Panc1 (cell line): ENCODE data around the gene CAV3. TPM values are rescaled to one million over a fixed set of nuclear protein-coding genes. Genes with fewer than 3 reads are reported as not detected.

Source experiments
- ATAC-seq: fragments of 200-7000 bp; cut with Tn5 transposase; 2 replicates; pipeline ENCODE4 v1.9.1; 2020; ENCODE audit warnings: mild to moderate bottlenecking, moderate library complexity
- BruUV-seq: library from RNA; stranded (reverse); fragments of 400-500 nt; replicated peaks from 2 replicates; lab custom pipeline; 2021; lab: Mats Ljungman, UMichigan
- CTCF ChIA-PET: fragments of 300-600 bp; sonication (Branson Sonifier 250); formaldehyde crosslinking; loops from one replicate; lab custom pipeline; 2022; ENCODE audit warnings: antibody characterized with exemption; lab: Charles Lee
- POLR2A ChIA-PET: fragments of 300-600 bp; sonication (Branson Sonifier 250); formaldehyde crosslinking; loops from one replicate; lab custom pipeline; 2022; ENCODE audit warnings: antibody characterized with exemption; lab: Charles Lee
- DNase-seq: peaks from one replicate; pipeline ENCODE4 v3.0.0-alpha.2; 2010; ENCODE audit warnings: low read depth, low spot score
- H3K27ac ChIP-seq: 2 replicates; pipeline ENCODE4 v1.5.1; 2011; ENCODE audit warnings: mild to moderate bottlenecking, low read length, inconsistent platforms
- H3K27me3 ChIP-seq: fragments of 200-500 bp; sonication (Bioruptor generic); 2 replicates; pipeline ENCODE4 v1.6.0; 2014; ENCODE audit warnings: low read length, inconsistent platforms; ENCODE audit not compliant: control insufficient read depth, insufficient read depth
- H3K36me3 ChIP-seq: fragments of 200-500 bp; sonication (Bioruptor generic); 2 replicates; pipeline ENCODE4 v1.5.1; 2014; ENCODE audit warnings: inconsistent platforms, mild to moderate bottlenecking, low read length, moderate library complexity; ENCODE audit not compliant: control insufficient read depth, insufficient read depth
- H3K4me1 ChIP-seq: 2 replicates; pipeline ENCODE4 v1.5.1; 2011; ENCODE audit warnings: inconsistent platforms, mild to moderate bottlenecking, low read length, moderate library complexity; ENCODE audit not compliant: control insufficient read depth, insufficient read depth
- H3K4me3 ChIP-seq, 2 experiments: 2 replicates each; pipeline ENCODE4 v1.5.1; 2011 to 2012; ENCODE audit warnings: low read depth in 2 of 2, low read length in 2 of 2, mild to moderate bottlenecking in 2 of 2, inconsistent platforms in 1 of 2, moderate library complexity in 1 of 2
- H3K9me3 ChIP-seq: fragments of 200-500 bp; sonication (Bioruptor generic); 2 replicates; pipeline ENCODE4 v1.5.1; 2014; ENCODE audit warnings: low read depth, mild to moderate bottlenecking, inconsistent platforms, low read length, moderate library complexity; ENCODE audit not compliant: control insufficient read depth, insufficient read depth
- CTCF ChIP-seq: fragments of 450-650 bp; IDR thresholded peaks from 2 replicates; pipeline ENCODE4 v1.5.1; 2017; ENCODE audit warnings: mild to moderate bottlenecking
- POLR2AphosphoS5 ChIP-seq: IDR thresholded peaks from 2 replicates; pipeline ENCODE4 v1.6.1; 2012; ENCODE audit warnings: mild to moderate bottlenecking, low read depth, low read length, moderate library complexity
- SIN3A ChIP-seq: IDR thresholded peaks from 2 replicates; pipeline ENCODE4 v1.6.1; 2012; ENCODE audit warnings: low read depth, mild to moderate bottlenecking, low read length, moderate library complexity, borderline replicate concordance; ENCODE audit not compliant: insufficient read depth
- TCF7L2 ChIP-seq: IDR thresholded peaks from 2 replicates; pipeline ENCODE4 v1.6.1; 2011; ENCODE audit warnings: mild to moderate bottlenecking, low read depth, low read length, inconsistent platforms
- in situ Hi-C: cut with HindIII; loops from 2 replicates; pipeline ENCODE4 v1.10.0; 2016; ENCODE audit warnings: low sequenced_read_pairs, low pct_unique_long_range_greater_than_20kb
- intact Hi-C: fragments of 100-400 bp; cut with micrococcal nuclease; formaldehyde crosslinking; loops from one replicate; pipeline ENCODE4 v1.10.0; 2022; ENCODE audit not compliant: unreplicated experiment
- total RNA-seq: library from RNA; stranded (reverse); gene quantifications from one replicate; pipeline ENCODE4 v1.2.1, GENCODE V29; 2021; ENCODE audit not compliant: unreplicated experiment
- TF ChIP-seq, protein P1 (sequence below), 2 experiments: IDR thresholded peaks; 2 replicates each; pipeline ENCODE4 v1.6.1; 2011 to 2012; ENCODE audit warnings: low read depth in 2 of 2, control low read depth in 1 of 2, low read length in 1 of 2, mild to moderate bottlenecking in 1 of 2, moderate library complexity in 1 of 2; ENCODE audit not compliant: insufficient read depth in 1 of 2

Gene CAV3
- total RNA-seq, 1 experiment from 2014 or later, result not detected

- ChIA-PET POLR2A (no interaction called here), CTCF (no interaction called here)
- DNase-seq (no peak), ATAC-seq (no peak)
- no peaks in the 10 kb centered on the region for H3K4me1 ChIP-seq
- BruUV-seq, result no TSS peak
- H3K9me3 ChIP-seq, result no peaks in the 10 kb centered on the region
- no peaks in the 10 kb centered on the region for H3K27me3 ChIP-seq
- in situ Hi-C loops (no loop called here), intact Hi-C loops (no loop called here)
- no peaks in the 10 kb centered on the region for H3K36me3 ChIP-seq
- TF ChIP-seq, protein P1, sequence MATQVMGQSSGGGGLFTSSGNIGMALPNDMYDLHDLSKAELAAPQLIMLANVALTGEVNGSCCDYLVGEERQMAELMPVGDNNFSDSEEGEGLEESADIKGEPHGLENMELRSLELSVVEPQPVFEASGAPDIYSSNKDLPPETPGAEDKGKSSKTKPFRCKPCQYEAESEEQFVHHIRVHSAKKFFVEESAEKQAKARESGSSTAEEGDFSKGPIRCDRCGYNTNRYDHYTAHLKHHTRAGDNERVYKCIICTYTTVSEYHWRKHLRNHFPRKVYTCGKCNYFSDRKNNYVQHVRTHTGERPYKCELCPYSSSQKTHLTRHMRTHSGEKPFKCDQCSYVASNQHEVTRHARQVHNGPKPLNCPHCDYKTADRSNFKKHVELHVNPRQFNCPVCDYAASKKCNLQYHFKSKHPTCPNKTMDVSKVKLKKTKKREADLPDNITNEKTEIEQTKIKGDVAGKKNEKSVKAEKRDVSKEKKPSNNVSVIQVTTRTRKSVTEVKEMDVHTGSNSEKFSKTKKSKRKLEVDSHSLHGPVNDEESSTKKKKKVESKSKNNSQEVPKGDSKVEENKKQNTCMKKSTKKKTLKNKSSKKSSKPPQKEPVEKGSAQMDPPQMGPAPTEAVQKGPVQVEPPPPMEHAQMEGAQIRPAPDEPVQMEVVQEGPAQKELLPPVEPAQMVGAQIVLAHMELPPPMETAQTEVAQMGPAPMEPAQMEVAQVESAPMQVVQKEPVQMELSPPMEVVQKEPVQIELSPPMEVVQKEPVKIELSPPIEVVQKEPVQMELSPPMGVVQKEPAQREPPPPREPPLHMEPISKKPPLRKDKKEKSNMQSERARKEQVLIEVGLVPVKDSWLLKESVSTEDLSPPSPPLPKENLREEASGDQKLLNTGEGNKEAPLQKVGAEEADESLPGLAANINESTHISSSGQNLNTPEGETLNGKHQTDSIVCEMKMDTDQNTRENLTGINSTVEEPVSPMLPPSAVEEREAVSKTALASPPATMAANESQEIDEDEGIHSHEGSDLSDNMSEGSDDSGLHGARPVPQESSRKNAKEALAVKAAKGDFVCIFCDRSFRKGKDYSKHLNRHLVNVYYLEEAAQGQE (IDR thresholded peaks at IDR 0.05; ENCODE audit: insufficient read depth in 1 of 2, low read depth in 2 of 2, low read length in 1 of 2), result no peak
- TF ChIP-seq POLR2AphosphoS5 (no peak), CTCF (no peak), SIN3A (no peak), TCF7L2 (no peak)
- no peak overlapping the region for H3K27ac ChIP-seq
- H3K4me3 ChIP-seq, result no peak overlapping the region
Measured at GRCh38 chr3:8790529-8790928, 56.9 kb downstream of the CAV3 start.

GRCh38 chr3:8793242-8793641 is 59.6 kb downstream of the CAV3 start:
- DNase-seq, result no peak
- POLR2A ChIA-PET, result no interaction called here
- Histone ChIP-seq H3K27ac (no peak overlapping the region), H3K36me3 (no peaks in the 10 kb centered on the region), H3K4me1 (no peaks in the 10 kb centered on the region), H3K9me3 (no peaks in the 10 kb centered on the region), H3K27me3 (no peaks in the 10 kb centered on the region), H3K4me3 (no peak overlapping the region)
- TF ChIP-seq SIN3A (no peak), POLR2AphosphoS5 (no peak), TCF7L2 (no peak), CTCF (no peak)
- TF ChIP-seq, protein P1 (IDR thresholded peaks at IDR 0.05; ENCODE audit: insufficient read depth in 1 of 2, low read depth in 2 of 2, low read length in 1 of 2), result no peak
- CTCF ChIA-PET, result no interaction called here
- ATAC-seq, result no peak; the same call in 1 of the 2 replicates
- no TSS peak for BruUV-seq
- intact Hi-C loops, result no loop called here
- in situ Hi-C loops, result no loop called here
